ENCODE results near the gene SYTL3. TPM values are rescaled to one million over a fixed set of nuclear protein-coding genes. Genes with fewer than 3 reads are reported as not detected.

SYTL3 gene
- total and polyA plus RNA-seq, 2 of the 8 experiments (the other 6 are each of a cell fraction or from before 2014, with no cell fraction given), result 0.27 to 0.99 TPM

DNA sequence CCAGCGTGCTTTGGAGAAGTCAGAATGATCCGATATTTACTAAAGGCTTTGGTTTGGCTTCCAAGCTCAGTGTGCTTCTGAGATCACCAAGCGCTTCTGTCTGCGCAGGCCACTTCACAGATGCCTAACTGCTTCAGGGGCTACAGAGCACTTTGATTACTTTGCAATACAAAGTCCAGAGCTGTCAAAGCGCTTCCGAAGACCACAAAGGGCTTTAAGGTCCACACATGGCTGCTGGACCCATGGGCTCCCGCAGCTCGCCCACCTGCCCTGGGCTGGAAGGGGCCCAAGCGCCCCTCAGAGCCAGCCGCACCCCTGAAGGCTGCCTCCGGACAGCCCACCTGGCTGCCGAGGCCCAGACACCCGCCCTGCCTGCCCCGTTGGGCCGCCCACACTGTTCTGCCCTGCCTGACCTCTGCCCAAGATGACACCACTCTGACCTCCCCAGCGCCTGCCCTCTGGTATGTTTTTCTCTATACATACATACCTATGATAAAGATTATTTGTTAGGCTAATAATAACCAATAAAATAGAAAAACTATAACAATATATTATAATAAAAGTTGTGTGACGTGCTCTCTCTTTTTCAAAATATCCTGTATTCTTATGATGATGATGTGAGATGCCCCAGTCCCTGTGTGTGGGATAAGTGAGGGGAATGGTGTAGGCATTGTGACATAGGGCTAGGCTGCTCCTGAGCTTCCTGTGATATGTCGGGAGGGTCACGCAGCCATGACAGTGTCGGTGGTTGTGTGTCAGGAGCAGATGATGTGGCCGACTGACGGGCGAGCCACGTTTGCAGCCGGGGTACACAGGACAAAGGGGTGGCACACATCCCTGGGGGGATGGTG, 27.9 kb upstream of the SYTL3 start:
- Histone ChIP-seq H3K27me3 (replicated peaks in 1 of 4; ENCODE audit: control insufficient read depth in 3 of 4, extremely low read depth in 1 of 4, insufficient read depth in 3 of 4, low read length in 3 of 4) (no peaks in the 10 kb centered on the region), H3K27ac (ENCODE audit: low read depth, low read length) (no peak overlapping the region), H4K20me1 (replicated peaks in 1 of 2; ENCODE audit: control insufficient read depth in 1 of 2, insufficient read depth in 2 of 2, low read length in 2 of 2) (peaks cover 2 to 3% of the 10 kb centered on the region in 2 experiments), H3K4me2 (ENCODE audit: insufficient read depth in 1 of 2, low read depth in 2 of 2, low read length in 2 of 2) (no peak overlapping the region), H4K91ac (replicated peaks; ENCODE audit: insufficient read length, low read length) (no peak overlapping the region), H2AFZ (ENCODE audit: low read length) (no peak overlapping the region), H4K5ac (ENCODE audit: insufficient read length, low read depth, low read length) (no peak overlapping the region), H3K18ac (ENCODE audit: extremely low read depth, low read length) (no peak overlapping the region), H2BK12ac (ENCODE audit: low read depth, low read length) (no peak overlapping the region), H2BK5ac (ENCODE audit: low read depth, low read length) (peak overlapping the region; percentile 30; the same call in 1 of the 2 replicates), H2BK20ac (ENCODE audit: low read length) (no peak overlapping the region), H3K79me1 (ENCODE audit: low read depth, low read length) (no peaks in the 10 kb centered on the region; the same call in 1 of the 2 replicates), H3K23me2 (ENCODE audit: low read depth, low read length) (peaks cover 4% of the 10 kb centered on the region; the same call in 1 of the 2 replicates), H3K56ac (replicated peaks; ENCODE audit: insufficient read length, low read depth, low read length) (no peak overlapping the region), H2BK15ac (ENCODE audit: low read length) (no peak overlapping the region), H3K9me3 (ENCODE audit: insufficient read depth in 2 of 2, low read depth in 1 of 2, low read length in 1 of 2) (no peaks in the 10 kb centered on the region), H3K4me1 (replicated peaks in 1 of 4; ENCODE audit: control insufficient read depth in 3 of 4, insufficient read depth in 4 of 4, low read length in 3 of 4) (no peaks in the 10 kb centered on the region; a peak in 1 of 7 replicates), H4K8ac (ENCODE audit: extremely low read depth, insufficient read depth, low read length) (0 out of 2 replicates have a peak overlapping the region, but pooled peaks have one; percentile 36), H3K4me3 (ENCODE audit: extremely low read depth in 1 of 4, insufficient read depth in 2 of 4, low read depth in 3 of 4, low read length in 4 of 4) (no peak overlapping the region), H3K4ac (replicated peaks; ENCODE audit: insufficient read length, low read depth, low read length) (no peak overlapping the region), H3K14ac (ENCODE audit: insufficient read length) (no peak overlapping the region), H3K36me3 (ENCODE audit: control insufficient read depth in 2 of 4, insufficient read depth in 4 of 4, low read length in 3 of 4) (peaks cover 2 to 39% (median 15%) of the 10 kb centered on the region in 4 experiments; a peak in 7 of 8 replicates), H2BK120ac (replicated peaks; ENCODE audit: low read depth, low read length) (no peak overlapping the region), H2AK5ac (ENCODE audit: low read depth, low read length) (no peak overlapping the region), H3K79me2 (ENCODE audit: control insufficient read depth in 1 of 2, insufficient read depth in 2 of 2, low read length in 2 of 2) (no peaks in the 10 kb centered on the region), H3K9ac (replicated peaks in 1 of 4; ENCODE audit: extremely low read depth in 1 of 4, low read depth in 3 of 4, low read length in 3 of 4) (no peak overlapping the region), H3K23ac (ENCODE audit: insufficient read length) (no peak overlapping the region)
- DNase-seq (ENCODE audit: low read depth in 1 of 2, low spot score in 2 of 2) (peak in 1 of 2 experiments; percentile 28), FAIRE-seq (no peak)
- WGBS, 2 experiments (ENCODE audit: extremely low coverage in 1 of 2, insufficient coverage in 1 of 2, insufficient read length in 1 of 2, insufficient replicate concordance in 2 of 2, low coverage in 1 of 2, low lambda C conversion rate in 2 of 2, missing lambda C conversion rate in 1 of 2), result 91% methylated on average over 25 of the region's 25 CpGs; no CpG with 5 or more reads in 1 of the 2 experiments
- POLR2A ChIA-PET (ENCODE audit: partially characterized antibody), result interaction anchor here (0.9 to 1.9 kb wide), 4 partner anchors 9 to 85 kb away, joined by 3 to 6 read pairs (median 3); partner anchors contain the start of gene DYNLT1
- CTCF ChIA-PET (ENCODE audit: partially characterized antibody), result interaction anchor here (0.5 to 1.5 kb wide), 6 partner anchors 14 to 416 kb away, joined by 3 to 6 read pairs (median 3); no protein-coding TSS in a partner anchor
- TF ChIP-seq TAF7 (optimal IDR thresholded peaks at IDR 0.05; ENCODE audit: borderline replicate concordance, low read depth, low read length), result no peak
- TF ChIP-seq HDAC6 (IDR thresholded peaks at IDR 0.05; ENCODE audit: low read depth, low read length), result no peak
- TF ChIP-seq, protein P1, sequence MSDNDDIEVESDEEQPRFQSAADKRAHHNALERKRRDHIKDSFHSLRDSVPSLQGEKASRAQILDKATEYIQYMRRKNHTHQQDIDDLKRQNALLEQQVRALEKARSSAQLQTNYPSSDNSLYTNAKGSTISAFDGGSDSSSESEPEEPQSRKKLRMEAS (IDR thresholded peaks at IDR 0.05), result no peak
- TF ChIP-seq NRF1 (IDR thresholded peaks at IDR 0.05; ENCODE audit: low read depth, low read length), result no peak
- no peak for TF ChIP-seq TAF1 (IDR thresholded peaks at IDR 0.05; ENCODE audit: low read depth, low read length)
- TF ChIP-seq TCF12 (IDR thresholded peaks at IDR 0.05; ENCODE audit: low read depth, low read length), result no peak
- TF ChIP-seq CTBP2 (IDR thresholded peaks at IDR 0.05; ENCODE audit: borderline replicate concordance, insufficient read depth, insufficient read length, low read length), result no peak
- no peak for TF ChIP-seq SIRT6 (IDR thresholded peaks at IDR 0.05; ENCODE audit: low read length)
- no peak for TF ChIP-seq TBP (IDR thresholded peaks at IDR 0.05; ENCODE audit: low read depth, low read length)
- TF ChIP-seq SAP30 (IDR thresholded peaks at IDR 0.05; ENCODE audit: insufficient read depth, insufficient replicate concordance, low read length), result no peak
- TF ChIP-seq YY1 (IDR thresholded peaks at IDR 0.05; ENCODE audit: low read depth, low read length), result no peak
- TF ChIP-seq BACH1 (IDR thresholded peaks at IDR 0.05; ENCODE audit: low read length), result no peak
